Cardiac muscle cell (in vitro differentiated cells and primary cell): ENCODE results near the gene TNK1. TPM values are rescaled to one million over a fixed set of nuclear protein-coding genes. Genes with fewer than 3 reads are reported as not detected.

ENCODE experiments used
- DNase-seq, 2 donors: peaks; one replicate each; pipeline versions ENCODE4 v3.0.0 to v3.0.0-alpha.2; 2010 to 2017; ENCODE audit warnings: low read depth in 1 of 2, low spot score in 1 of 2
- H3K27ac ChIP-seq: fragments of 200-600 bp; sonication (generic); 2 replicates; pipeline ENCODE4 v1.5.1; 2016
- H3K27me3 ChIP-seq: fragments of 200-600 bp; sonication (generic); 2 replicates; pipeline ENCODE4 v1.6.0; 2016; ENCODE audit warnings: control low read depth
- H3K36me3 ChIP-seq: fragments of 200-600 bp; sonication (generic); 2 replicates; pipeline ENCODE4 v1.5.1; 2016; ENCODE audit warnings: control low read depth
- H3K4me1 ChIP-seq: fragments of 200-600 bp; sonication (generic); 2 replicates; pipeline ENCODE4 v1.8.1; 2017; ENCODE audit warnings: low read depth, mild to moderate bottlenecking, mixed run types
- H3K4me3 ChIP-seq: fragments of 200-600 bp; sonication (generic); 2 replicates; pipeline ENCODE4 v1.5.1; 2016; ENCODE audit warnings: mild to moderate bottlenecking
- H3K9me3 ChIP-seq: fragments of 200-600 bp; sonication (generic); 2 replicates; pipeline ENCODE4 v1.5.1; 2017; ENCODE audit warnings: low read depth, mild to moderate bottlenecking, control low read depth
- polyA plus RNA-seq: library from polyadenylated mRNA; unstranded; fragments of >200 nt; fragmentation: Nextera tagmentation; extraction: Ambion mirVana; gene quantifications from 2 replicates; pipeline ENCODE4 v1.2.1, GENCODE V29; 2016
- total RNA-seq: library from RNA; depleted of rRNA; stranded (reverse); fragments of >200 nt; gene quantifications from 2 replicates; pipeline ENCODE4 v1.2.3, GENCODE V29; 2016
- TF ChIP-seq, protein P1 (sequence below): IDR thresholded peaks from 2 replicates; pipeline ENCODE4 v1.5.1; 2012; ENCODE audit warnings: low read depth, mild to moderate bottlenecking, low read length

Gene TNK1
- total and polyA plus RNA-seq, 2 experiments from 2014 or later = 2.6 to 2.9 TPM

DNA sequence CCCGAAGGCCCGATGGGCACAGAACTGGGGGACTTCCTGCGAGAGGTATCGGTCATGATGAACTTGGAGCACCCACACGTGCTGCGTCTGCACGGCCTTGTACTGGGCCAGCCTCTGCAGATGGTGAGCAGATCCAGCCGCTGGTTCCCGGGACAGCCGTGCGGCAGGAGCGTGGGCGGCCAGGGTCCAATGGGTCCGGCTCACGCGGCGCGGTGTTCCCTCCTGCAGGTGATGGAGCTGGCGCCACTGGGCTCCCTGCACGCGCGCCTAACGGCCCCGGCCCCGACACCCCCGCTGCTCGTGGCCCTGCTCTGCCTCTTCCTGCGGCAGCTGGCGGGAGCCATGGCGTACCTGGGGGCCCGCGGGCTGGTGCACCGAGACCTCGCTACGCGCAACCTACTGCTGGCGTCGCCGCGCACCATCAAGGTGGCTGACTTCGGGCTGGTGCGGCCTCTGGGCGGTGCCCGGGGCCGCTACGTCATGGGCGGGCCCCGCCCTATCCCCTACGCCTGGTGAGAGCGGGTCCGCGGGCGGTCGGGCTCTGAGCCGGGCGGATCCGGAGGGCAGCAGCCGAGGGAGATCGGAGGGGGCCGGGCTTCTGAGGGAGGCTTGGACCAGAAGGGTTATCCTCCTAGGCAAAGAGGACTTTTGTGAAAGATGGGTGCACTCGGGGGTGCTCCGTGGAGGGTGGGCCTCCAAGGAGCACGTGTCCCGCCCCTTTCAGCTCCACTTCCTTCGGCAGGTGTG is 3.0 kb downstream of the TNK1 start:
- TF ChIP-seq, protein P1, sequence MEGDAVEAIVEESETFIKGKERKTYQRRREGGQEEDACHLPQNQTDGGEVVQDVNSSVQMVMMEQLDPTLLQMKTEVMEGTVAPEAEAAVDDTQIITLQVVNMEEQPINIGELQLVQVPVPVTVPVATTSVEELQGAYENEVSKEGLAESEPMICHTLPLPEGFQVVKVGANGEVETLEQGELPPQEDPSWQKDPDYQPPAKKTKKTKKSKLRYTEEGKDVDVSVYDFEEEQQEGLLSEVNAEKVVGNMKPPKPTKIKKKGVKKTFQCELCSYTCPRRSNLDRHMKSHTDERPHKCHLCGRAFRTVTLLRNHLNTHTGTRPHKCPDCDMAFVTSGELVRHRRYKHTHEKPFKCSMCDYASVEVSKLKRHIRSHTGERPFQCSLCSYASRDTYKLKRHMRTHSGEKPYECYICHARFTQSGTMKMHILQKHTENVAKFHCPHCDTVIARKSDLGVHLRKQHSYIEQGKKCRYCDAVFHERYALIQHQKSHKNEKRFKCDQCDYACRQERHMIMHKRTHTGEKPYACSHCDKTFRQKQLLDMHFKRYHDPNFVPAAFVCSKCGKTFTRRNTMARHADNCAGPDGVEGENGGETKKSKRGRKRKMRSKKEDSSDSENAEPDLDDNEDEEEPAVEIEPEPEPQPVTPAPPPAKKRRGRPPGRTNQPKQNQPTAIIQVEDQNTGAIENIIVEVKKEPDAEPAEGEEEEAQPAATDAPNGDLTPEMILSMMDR = no peak
- no peaks in the 10 kb centered on the region for H3K9me3 ChIP-seq
- no peaks in the 10 kb centered on the region for H3K4me1 ChIP-seq
- H3K36me3 ChIP-seq = no peaks in the 10 kb centered on the region
- DNase-seq = peak; percentile 38 to 72
- H3K27ac ChIP-seq = no peak overlapping the region
- peak overlapping the region; percentile 15 for H3K4me3 ChIP-seq
- H3K27me3 ChIP-seq = peaks cover 45% of the 10 kb centered on the region

GRCh38 chr17:7384489-7385081 is 3.7 kb downstream of the TNK1 start:
- H3K4me3 ChIP-seq = peak overlapping the region; percentile 15
- no peaks in the 10 kb centered on the region for H3K36me3 ChIP-seq
- DNase-seq = no peak
- H3K27me3 ChIP-seq = peaks cover 45% of the 10 kb centered on the region
- H3K27ac ChIP-seq = no peak overlapping the region
- H3K9me3 ChIP-seq = no peaks in the 10 kb centered on the region
- no peaks in the 10 kb centered on the region for H3K4me1 ChIP-seq
- TF ChIP-seq, protein P1 = no peak

DNA sequence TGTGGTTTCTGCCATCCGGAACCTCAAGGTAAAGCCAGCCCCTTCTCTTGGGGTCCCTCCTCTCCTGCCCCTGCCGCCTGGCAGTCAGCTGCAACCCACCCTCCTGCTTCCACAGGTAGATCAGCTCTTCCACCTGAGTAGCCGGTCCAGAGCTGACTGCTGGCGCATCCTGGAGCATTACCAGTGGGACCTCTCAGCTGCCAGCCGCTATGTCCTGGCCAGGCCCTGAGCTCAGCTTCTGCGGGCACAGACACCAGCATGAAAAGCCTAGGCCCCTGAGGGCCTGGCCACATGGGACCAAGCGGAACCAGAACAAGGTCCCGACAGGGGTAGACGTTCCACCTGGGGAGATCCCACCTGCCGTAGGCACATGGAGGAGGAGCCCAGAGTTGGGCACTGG is 8.0 kb downstream of the TNK1 start:
- no peak for DNase-seq
- Histone ChIP-seq H3K27me3 (peaks cover 6% of the 10 kb centered on the region), H3K36me3 (no peaks in the 10 kb centered on the region), H3K27ac (no peak overlapping the region), H3K4me1 (peaks cover 4% of the 10 kb centered on the region), H3K9me3 (no peaks in the 10 kb centered on the region), H3K4me3 (no peak overlapping the region)
- TF ChIP-seq, protein P1 = no peak

DNA sequence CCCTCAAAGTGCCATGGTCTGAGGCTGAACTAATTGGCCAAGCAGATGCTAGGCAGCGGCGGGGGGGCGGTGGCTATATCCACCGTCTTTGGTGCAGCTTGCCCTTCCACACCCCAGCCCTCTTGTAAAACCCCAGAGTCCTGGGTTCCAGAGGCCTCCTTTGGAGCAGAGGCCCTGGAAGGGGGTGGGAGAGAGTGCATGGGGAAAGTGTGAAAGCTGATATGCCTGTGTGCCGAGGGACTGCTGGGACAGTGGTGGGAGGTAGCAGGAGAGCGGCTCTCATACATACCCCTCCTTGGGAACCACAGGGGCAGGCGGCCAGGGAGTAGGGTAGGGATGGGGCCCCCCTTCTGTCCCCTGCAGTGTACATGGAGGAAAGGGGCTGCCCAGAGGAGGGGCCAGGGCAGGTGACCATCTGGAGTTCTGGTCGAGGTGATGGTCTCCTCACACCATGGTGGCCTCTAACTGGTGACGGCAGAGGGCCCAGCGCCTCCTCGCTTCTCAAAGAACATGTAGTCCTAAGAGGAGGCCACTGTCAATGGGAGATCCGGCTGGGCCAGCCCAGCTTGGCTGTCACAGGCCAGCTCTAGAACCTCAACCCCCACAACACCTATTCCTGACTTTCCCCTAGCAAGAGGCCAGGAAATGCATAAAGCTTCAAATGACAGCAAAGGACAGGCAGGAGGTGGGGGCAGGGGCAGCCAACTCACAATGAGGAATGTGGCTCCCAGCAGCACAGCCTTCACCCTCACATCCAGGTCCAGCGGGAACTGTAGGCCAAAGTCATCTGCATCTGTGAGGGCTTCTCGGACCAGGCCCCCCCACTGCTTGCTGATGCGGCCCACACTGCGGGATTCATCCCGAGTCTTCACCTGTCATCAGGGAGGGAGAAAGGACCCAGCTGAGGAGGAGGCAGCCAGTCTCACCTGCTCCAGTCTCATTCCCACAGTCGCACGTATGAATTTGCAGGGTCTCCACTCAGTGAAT is 9.3 kb downstream of the TNK1 start:
- H3K9me3 ChIP-seq = no peaks in the 10 kb centered on the region
- no peaks in the 10 kb centered on the region for H3K27me3 ChIP-seq
- H3K4me1 ChIP-seq = peaks cover 4% of the 10 kb centered on the region
- no peak for DNase-seq
- TF ChIP-seq, protein P1 = no peak
- no peaks in the 10 kb centered on the region for H3K36me3 ChIP-seq
- H3K27ac ChIP-seq = no peak overlapping the region
- no peak overlapping the region for H3K4me3 ChIP-seq

- H3K36me3 ChIP-seq = no peaks in the 10 kb centered on the region
Observed at GRCh38 chr17:7391307-7391706, 10.4 kb downstream of the TNK1 start.

More at GRCh38 chr17:7391307-7391706, 10.4 kb downstream of the TNK1 start:
- H3K27me3 ChIP-seq = no peaks in the 10 kb centered on the region
- TF ChIP-seq, protein P1 = no peak
- H3K4me3 ChIP-seq = no peak overlapping the region
- peaks cover 4% of the 10 kb centered on the region for H3K4me1 ChIP-seq
- H3K27ac ChIP-seq = no peak overlapping the region
- no peak for DNase-seq
- H3K9me3 ChIP-seq = no peaks in the 10 kb centered on the region
